ENCODE data around the gene KAT2B.
"Not testable (repeated sequence)": the region's sequence is repeated elsewhere in the genome, so short reads cannot be mapped to it uniquely, and the experiment has no call there.

The KAT2B gene

DNA sequence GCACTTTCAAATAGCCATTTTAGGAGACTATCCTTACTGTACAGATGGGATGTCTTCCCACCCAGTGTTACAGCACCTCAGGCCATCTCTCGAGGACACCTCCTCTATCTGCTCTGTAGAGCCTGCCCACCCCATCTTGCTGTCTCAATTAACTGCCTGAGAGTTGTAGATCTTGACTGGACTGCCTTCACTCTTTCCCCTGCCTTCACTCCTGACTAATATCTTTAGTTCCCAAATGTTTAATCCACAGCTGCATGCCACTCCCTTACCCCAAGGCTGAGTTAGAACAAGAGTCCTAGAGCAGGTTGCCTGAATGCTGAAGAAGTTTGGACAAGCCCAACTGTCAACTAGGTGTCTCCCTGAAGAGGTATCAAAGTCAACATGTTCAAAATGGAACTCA lies 26.9 kb upstream of the KAT2B start:
- no peak overlapping the region for H3K4me3 ChIP-seq (ENCODE audit: low read length)
- DNase-seq (ENCODE audit: low read depth) = peak; percentile 40
- TF ChIP-seq CTCF (IDR thresholded peaks at IDR 0.05; ENCODE audit: insufficient read depth, low read depth, low read length, missing control alignments) = no peak

GRCh38 chr3:20015525-20015924 lies 24.7 kb upstream of the KAT2B start:
- DNase-seq (ENCODE audit: low read depth) = no peak
- no peak for TF ChIP-seq CTCF (IDR thresholded peaks at IDR 0.05; ENCODE audit: insufficient read depth, low read depth, low read length, missing control alignments)
- H3K4me3 ChIP-seq (ENCODE audit: low read length) = no peak overlapping the region

- H3K4me3 ChIP-seq (ENCODE audit: low read length); DNase-seq (ENCODE audit: low read depth): not testable (repeated sequence)
These were observed 24.2 kb upstream of the KAT2B start for GRCh38 chr3:20016076-20016475.

GRCh38 chr3:20022954-20023622 lies 17.2 kb upstream of the KAT2B start:
- TF ChIP-seq CTCF (IDR thresholded peaks at IDR 0.05; ENCODE audit: insufficient read depth, low read depth, low read length, missing control alignments) = no peak
- DNase-seq (ENCODE audit: low read depth) = no peak
- H3K4me3 ChIP-seq (ENCODE audit: low read length) = no peak overlapping the region

GRCh38 chr3:20023623-20024405 lies 16.4 kb upstream of the KAT2B start:
- TF ChIP-seq CTCF (IDR thresholded peaks at IDR 0.05; ENCODE audit: insufficient read depth, low read depth, low read length, missing control alignments) = no peak
- H3K4me3 ChIP-seq (ENCODE audit: low read length) = no peak overlapping the region
- DNase-seq (ENCODE audit: low read depth) = no peak

DNA sequence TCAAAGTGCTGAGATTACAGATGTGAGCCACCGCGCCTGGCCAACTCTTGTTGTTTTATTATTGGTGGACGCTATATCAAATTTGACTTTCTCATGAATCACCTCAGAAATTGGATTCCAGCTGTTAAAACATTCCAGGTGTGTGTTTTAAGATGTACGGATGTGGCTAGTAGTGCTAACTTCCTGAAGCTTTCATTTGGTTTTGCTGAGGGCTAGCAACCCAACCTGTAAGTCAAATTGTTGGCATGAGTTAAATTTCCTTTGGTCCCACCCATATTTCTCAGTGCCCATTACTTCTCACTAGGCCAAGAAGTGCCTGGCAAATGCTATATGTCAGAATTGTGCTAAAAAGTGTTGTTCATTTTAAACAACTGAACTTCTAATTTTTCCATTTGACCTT lies 13.1 kb upstream of the KAT2B start:
- no peak for TF ChIP-seq CTCF (IDR thresholded peaks at IDR 0.05; ENCODE audit: insufficient read depth, low read depth, low read length, missing control alignments)
- no peak overlapping the region for H3K4me3 ChIP-seq (ENCODE audit: low read length)
- peak; percentile 7 for DNase-seq (ENCODE audit: low read depth)

GRCh38 chr3:20028905-20029331 lies 11.3 kb upstream of the KAT2B start:
- no peak for DNase-seq (ENCODE audit: low read depth)
- no peak overlapping the region for H3K4me3 ChIP-seq (ENCODE audit: low read length)
- no peak for TF ChIP-seq CTCF (IDR thresholded peaks at IDR 0.05; ENCODE audit: insufficient read depth, low read depth, low read length, missing control alignments)

- DNase-seq (ENCODE audit: low read depth); H3K4me3 ChIP-seq (ENCODE audit: low read length): not testable (repeated sequence)
These were observed 8.3 kb upstream of the KAT2B start for GRCh38 chr3:20031939-20032338.
